Stimulated activated CD8-positive, alpha-beta memory T cell treated with anti-CD3 and anti-CD28 coated beads, Interleukin-4, amount 100 ng/mL, for 24 hours (primary cell): Measurements from ENCODE around the gene SAFB2.

Source experiments
- DNase-seq: peaks from one replicate; pipeline ENCODE4 v3.0.0-alpha.2; 2020; ENCODE audit warnings: low read depth

The SAFB2 gene

DNA sequence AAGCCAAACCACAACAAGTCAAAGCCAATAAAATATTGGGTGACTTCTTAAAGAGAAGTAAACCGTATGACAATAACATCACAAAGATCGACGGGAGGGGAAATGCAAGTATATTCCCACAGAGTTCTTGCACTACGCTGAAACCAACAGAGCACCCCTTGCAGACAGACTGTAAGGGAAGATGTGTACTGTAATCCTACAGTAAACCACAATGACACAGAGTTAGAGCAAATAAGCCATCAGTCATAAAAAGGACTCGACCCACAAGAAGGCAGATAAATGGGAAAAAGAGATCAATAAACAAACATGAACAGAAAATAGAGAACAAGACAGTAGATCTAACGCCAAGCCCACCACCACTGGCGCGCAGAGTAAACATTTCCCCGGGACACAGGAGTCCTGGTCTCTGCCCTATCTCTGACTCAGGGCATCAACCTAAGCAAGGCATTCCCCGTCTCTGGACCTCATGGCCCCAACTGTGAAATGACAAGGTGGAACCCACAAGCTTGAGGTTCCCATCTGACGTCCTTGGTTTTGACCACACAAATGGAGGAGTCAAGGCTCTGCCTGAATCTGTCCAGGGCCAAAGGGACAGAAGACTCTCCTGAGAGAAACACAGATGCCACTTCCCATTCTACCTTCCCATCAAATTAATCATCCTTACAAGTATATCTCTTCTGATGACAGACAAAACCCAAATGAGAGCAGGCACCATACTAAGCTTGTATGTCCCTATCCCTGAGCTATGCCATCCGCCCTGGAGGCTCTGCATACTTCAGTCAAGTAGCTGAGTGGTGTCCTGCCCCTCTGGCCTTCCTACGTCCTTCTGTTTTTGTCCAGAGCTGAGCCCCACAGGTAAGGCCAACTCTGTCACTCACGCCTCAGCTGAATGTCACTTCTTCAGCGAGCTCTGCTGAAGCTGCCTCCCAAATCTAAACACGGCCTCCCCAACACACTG, 15.0 kb downstream of the SAFB2 start:
- no peak for DNase-seq

DNA sequence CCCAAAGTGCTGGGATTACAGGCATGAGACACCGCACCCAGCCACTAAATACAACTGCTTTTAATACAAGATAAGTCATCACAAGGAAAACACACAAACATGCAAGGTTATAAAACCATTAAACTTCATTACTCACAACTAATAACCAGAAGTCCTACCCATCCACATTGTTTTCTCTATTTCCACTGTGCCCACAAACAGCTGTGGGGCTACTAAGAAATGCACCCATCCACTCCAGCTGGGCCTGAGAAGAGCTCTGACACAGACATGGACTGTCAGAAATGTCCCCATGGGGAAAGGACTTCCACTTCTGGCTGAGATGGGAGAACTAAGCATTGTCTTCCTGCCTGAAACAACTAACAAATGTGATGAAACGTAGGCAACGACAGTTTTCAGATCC, 17.2 kb downstream of the SAFB2 start:
- DNase-seq, result no peak

DNA sequence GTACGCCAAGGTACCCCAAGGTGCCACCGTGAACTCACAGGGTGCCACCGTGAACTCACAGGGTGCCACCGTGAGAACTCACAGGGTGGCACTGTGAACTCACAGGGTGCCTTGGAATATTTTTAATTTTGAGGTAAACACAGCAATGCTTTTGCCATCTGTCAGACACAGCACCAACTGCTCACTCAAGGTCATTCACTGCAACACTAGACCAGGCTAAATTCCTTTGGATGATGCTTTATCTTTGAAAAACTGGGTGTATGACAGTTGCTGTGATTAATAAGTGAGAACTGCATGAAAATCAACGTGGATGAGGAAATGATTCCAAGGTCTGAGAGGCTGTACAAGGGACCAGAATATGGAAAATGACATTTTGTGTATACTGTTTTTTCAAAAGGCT, 18.9 kb downstream of the SAFB2 start:
- DNase-seq, result no peak

DNA sequence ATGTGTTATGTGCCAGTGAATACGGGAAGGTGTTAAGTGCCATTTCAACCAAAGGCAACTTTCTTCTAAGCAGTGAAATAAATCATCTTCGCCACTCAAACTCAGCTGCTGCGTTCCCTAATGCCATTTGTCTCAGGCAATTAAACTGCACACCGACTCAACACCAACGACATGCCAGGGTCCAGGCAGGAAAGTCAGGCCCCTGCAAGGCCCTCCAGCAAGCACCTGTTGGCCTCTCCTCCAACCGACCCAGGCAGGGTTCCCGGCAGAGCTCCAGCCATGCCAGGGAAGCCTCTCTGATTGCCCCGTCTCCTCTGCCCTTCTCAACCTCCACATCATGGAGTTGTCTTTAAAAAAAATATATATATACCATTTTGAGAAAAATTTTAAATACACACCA, 21.8 kb downstream of the SAFB2 start:
- no peak for DNase-seq

DNA sequence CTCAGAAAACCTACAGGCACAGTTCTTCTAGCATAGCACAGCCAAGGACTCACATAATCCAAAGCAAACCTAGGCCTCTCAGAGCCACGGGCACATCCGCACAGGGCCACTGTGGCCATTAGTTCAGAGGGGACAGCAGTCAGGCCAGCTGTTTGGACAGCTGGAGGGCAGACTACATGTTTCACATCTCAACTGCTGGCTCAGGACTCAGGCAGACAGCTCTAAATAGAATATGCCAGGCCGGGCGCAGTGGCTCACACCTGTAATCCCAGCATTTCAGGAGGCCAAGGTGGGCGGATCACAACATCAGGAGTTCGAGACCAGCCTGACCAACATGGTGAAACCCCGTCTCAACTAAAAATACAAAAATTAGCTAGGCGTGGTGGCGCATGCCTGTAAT, 26.8 kb downstream of the SAFB2 start:
- DNase-seq, result no peak

DNA sequence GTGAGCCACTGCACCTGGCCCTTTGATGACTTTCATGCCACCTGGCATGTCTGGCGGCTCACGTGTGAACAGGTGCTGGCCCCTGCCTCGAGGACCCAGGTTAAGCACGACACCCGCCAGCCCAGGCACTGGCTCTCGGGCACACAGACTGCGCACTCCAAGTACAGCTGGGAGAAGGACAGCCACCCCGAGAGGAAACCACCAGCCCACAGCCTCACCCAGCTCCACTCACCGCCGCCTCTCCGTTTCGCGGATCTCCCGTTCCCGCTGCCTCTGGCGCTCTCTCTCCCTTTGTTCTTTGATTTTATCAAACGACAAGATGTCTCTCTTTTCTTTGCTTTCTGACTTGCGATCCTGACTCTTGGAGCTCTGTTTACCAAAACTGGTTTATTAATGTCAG, 27.4 kb downstream of the SAFB2 start:
- DNase-seq, result no peak

DNA sequence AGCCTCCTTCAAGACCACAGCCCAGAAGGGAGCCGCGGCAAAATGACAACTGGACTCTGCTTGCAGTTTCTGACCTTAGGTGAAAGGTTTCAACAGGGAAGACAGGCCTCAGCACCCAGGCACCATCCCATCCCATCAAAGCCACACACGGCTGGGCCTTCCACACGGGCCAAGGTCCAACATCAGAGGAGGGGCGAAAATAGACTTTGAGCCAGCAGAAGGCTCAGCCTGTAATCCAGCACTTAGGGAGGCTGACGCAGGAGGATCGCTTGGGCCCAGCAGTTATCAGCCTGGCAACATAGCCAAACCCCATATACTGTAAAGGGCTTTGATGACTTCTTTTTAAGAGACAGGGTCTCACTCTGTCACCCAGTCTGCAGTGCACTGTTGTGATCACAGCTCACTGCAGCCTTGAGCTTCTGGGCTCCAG, 28.0 kb downstream of the SAFB2 start:
- DNase-seq, result no peak

DNA sequence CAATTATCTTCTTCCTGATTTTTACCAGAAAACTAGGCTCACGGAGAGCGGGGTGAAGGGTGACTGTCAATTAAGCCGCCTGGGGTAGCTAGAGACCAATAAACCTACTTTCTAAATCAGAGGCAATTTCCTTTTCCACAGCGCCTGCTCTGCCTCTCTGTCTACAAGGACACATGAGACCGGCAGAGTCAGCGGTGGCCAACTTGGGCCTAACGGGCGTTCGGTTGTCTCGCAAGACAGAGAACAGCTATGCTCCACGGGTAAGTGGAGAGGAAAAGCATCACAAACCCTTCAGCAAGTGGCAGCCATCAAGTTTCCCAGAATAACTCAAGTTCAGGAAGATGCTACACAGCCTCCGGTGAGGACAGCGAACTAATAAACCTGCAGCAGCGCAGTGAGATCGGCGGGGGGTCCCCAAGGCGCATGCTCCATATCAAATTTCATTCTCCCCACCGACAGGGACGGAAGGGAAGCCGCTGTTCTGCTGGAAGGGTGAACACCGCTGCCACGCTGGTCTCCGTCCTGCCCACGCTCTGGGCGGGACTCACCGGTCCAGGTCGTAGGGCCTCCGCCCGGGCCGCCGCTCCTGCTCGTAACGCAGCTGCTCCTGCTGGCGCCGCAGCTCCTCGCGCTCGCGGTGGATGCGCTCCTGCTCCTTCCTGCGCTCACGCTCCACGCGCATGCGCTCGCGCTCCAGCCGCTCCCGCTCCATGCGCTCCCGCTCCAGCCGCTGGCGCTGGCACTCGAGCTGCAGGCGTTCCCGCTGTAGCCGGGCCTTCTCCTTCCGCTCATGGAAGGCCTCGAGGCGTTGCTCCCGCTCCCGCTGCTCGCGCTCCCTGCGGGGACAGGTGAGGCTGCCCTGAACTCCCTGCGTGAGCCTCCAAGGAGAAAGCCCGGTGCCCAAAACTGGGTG, 29.0 kb downstream of the SAFB2 start:
- DNase-seq, result no peak

DNA sequence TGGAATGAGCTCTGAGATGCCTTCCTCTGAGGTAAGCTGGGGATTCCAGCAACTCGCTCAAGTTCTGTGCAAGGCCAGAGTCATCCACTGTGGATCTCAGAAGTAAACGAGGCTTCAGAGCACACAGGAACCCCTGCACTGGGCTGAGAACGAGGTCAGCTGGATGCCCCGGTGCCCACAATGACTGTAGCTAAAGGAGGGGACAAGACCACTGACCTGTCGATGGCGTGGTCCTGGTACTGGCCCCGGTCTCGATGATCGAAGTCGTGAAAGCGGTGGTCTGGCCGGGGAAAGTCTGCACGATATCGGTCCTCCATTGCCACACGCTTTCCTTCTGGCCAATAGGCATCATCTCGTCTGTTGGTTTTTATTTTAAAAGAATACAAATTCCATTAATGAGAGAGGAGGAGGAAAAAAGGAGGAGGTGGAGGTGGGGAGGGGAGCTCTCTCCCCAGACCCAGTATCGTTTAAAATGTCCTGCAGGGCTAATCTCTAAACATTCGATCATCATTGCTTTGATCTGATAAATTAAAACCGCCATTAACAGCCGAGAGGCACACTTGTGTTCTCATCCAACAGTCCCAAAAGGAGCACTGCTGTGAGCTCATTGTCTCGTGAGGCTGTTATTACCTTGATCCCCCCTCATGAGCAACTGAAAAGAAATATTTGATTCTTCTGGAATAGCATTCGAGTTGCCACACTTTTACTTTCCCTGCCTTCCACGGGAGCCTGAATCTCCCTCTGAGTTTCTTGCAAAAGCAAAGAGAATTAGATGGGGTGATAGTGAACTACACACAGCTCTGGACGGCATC, 29.8 kb downstream of the SAFB2 start:
- DNase-seq, result no peak

DNA sequence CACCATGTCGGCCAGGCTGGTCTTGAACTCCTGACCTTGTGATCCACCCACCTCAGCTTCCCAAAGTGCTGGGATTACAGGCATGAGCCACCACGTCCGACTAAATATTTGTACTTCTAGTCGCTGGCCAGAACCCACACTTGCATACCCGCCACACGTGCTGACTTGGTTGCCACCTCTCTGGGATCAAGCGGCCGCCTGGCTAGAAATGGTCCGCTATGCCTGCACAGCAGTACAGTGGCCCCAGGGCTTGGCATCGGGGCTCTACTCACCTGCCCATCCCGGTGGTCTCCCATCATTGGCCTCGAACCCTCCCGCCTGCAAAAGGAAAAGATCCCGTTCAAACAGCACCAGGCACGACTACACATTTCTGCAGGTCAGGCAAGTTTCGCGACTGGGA, 31.1 kb downstream of the SAFB2 start:
- DNase-seq, result no peak

DNA sequence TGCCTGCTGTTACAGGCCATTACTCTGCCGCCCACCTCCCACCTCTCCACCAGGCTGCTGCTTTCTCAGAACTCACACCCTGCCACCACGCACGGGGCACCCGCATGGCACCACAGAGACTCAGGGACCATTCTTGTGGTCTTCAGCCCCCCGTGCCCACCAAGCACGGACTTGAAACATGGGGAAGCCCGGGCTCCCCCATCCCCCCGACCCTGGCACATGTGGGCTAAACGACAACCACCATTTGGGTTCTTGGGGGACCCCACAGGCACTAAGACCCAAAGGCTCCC, 31.8 kb downstream of the SAFB2 start:
- DNase-seq, result no peak

DNA sequence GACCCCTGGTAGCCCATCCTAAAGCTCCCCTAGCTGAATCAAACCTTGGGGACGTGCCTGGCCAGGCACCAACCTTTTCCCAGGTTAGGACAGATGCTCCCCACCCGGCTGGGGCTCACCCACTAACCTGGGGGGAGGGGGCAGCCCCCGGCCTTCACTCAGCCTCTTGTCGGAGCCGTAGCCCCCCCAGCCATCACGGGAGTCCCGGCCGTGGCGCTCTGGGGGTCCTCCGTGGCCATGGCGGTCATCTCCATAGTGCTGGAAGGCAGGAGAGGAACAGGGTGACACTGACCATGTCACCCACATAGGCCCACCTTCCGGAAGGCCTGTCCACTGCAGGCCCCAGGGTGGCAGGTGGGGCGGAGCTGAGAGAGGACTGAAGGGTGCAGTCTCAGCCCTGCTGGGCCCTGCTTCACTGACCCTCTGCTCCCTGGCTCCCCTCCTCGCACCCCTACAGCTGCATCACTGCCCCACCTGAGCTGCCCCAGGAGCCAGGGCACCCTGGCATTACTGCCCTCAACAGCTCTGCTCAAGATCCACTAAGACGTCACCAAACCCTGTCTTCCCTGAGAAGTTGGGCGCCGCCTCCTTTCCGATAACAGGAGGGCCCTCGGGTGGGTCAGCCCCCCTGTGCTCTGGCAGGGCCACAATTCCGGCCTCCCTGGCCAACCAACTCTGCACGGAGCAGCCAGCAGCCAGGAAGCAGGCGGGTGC, 32.3 kb downstream of the SAFB2 start:
- DNase-seq, result no peak

DNA sequence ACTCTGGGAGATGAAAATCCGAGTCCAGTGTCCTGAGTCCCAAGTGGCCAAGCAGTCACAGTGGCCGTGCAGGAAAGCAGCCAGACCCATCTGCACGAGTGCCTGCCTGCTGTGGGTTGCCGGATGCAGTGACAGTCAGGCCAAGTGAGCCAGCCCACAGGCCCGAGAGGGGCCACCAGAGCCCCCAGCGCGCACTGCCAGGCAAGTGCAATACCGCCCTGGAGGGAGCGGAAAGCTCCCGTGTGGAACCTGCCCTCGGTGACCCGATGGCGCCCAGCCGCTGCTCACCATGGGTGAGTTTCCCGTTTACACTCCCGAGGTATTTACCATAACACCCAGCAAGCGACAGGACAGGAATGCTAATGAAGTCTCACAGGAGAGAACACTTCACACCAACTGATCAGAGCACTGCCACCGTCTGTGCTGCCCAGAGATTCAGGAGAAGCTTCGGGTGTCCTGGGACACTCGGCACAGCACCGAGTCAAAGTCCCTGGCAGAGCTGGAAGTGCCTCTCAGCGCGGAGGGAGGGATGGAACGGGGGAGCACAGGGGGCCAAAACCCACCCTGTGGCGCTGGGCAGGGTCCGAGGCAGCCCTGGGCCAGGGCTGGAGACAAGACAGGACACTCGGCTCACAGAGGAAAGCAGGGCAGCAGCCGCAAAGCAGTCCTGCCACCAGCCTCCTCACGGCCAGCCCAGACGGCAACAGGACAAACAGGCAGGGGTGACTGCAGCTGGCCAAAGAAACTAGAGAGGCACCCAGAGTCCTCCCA, 33.5 kb downstream of the SAFB2 start:
- DNase-seq, result no peak

DNA sequence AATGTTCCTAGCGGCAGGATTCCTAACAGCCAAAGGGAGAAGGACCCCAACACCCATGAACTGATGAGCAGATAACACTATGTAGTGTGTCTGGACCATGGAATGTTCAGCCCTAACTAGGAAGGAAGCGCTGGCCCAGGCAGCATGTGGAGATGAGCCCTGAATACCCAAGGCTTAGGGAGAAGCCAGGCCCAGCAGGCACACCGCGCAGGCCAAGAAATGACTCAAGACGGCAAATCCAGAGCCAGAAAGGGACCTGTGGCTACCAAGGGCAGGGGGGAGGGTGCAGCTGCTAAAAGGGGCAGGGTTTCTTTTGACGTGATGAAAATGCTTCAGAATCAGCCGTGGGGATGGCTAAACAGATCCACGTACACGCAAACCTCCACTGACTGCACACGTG, 34.1 kb downstream of the SAFB2 start:
- DNase-seq, result no peak

DNA sequence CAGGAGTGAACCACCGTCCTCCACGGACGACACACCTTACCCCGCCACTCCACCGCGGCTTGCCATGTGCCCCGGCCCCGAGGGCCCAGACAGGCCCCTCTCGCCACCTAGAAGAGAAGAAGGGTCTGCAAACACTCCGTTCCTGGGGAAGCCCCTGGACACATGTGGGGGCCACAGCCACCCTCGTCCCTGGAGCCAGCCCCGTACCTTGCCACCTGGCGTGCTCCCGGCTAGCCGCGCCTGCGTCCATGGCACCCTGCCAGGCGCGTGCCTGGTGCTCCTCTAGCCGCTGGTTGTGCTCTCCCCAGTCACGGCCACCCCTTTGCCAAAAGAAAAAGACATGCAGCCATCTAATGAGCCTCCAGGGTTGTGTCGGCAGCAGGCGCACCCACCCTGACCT, 34.9 kb downstream of the SAFB2 start:
- no peak for DNase-seq

DNA sequence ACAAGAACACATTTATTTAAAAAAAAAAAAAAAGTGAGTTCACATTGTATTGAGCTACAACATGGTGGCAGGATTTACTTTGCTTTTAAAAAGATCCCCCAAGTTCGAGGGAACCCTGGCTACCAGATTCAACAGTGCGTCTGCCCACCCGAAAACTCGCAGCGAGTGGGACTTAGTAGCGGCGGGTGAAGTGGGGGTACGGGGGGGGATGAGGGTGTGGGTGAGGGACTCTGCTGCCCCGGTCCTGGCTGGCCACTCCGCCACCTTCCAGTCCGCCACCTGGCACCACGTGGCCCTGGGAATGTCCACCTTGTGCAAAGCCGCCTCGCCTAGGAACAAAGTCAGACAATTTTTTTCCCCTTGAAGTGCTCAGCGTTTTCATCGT, 35.5 kb downstream of the SAFB2 start:
- no peak for DNase-seq

DNA sequence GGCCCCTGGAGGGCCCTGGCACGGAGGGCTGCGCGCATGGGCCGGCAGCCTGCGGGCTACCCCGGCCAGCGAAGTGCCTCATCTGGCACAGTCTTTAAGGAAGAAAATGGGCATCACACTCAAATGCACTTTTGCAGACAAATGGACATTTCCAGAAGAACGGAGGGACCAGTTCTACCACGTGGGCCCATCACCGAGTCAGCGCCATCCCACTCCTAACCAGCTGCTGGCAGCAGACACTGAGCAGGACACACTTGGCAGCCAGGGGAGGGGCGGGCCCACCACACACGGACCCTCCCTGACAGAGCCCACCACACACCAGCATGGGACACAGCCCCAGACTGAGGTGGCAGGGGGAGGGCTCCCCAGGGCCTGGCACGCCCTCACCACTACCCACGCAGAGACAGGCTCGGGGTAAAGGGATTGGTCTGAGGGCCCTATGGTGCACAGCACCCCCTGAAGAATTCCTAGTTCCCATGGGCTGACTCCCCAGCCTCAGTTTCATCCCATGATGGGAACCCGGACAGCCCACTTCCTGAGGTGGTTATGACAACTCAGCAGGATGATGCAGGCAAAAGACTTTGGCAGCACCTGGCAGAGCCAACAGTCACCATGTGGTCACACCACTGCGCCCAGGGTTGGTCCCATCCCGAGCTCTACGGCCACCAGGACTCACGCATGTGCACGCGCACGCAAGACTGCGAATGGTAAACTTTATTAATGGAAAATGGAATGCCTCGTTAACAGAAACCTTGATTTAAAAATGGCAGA, 36.1 kb downstream of the SAFB2 start:
- DNase-seq, result no peak

DNA sequence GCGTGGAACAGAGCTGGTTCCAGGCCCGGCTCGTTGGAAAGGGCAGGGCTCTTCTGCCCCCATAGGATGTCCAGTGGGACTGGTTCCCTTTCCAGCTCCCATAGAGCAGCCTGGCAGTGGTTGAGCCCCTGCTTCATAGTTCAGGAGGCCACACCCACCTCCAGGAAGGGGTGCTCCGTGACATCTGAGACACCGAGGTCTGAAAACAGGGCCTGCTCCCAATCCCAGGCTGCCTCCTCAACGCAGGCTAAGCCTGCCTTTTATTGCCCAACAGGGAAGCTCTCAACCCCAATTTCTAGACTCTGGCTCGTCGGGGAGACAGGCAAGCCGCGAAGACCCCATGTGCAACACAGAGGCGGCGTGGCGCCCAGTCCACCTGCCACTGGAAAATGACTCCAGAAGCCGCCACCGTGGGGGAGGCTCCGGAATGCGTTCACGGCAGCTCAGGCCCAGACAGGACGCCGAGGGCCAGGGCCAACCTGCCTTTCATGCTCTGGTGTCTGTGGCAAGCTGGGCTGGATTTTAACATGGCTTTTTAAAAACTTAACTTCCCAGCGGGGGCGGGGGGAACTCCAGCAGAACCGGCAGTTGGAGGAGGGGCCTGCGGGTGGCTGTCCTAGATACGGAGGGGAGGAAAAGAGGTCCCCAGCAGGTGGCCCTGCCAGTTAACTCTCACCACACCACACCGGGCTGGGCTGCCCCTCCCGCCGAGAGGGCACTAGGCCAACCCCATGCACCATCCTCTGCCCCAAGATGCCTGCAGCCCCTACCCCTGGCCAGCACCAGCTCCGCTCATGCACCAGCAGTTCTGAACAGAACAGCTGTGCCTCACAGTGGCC, 36.9 kb downstream of the SAFB2 start:
- peak; percentile 34 for DNase-seq

DNA sequence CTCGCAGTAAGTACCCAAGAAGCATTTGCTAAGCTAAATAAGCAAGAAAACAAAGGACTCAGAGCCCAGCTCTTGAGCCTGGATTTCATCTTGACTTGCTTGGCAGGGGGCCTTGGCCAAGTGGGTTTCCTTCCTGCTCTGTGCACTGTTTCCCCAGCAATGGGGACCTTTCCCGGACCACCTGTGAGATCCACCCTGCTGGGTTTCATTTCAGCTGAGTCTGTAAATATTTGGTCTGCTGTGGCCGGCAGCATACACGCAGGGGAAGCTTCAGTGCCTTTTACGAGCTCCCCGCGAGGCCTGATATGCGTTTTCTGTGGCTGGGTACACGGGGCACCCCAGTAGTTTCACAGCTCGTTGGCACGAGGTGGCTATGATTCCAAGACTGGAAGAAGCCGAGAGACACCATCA, 42.4 kb downstream of the SAFB2 start:
- DNase-seq, result no peak
